HAP-1 (cell line): ENCODE measurements around the gene AIP.

Experiments used
- DNase-seq, 2 experiments: peaks; one replicate each; pipeline ENCODE4 v3.0.0-alpha.2; 2016 to 2020; ENCODE audit warnings: low spot score in 2 of 2
- H3K27me3 ChIP-seq: fragments of 250-450 bp; sonication (Bioruptor Pico); 2 replicates; pipeline ENCODE4 v1.5.1; 2020; ENCODE audit warnings: low read depth, mild to moderate bottlenecking, moderate library complexity
- H3K36me3 ChIP-seq: fragments of 250-450 bp; sonication (Bioruptor Pico); replicated peaks from 2 replicates; pipeline ENCODE4 v1.5.1; 2020; ENCODE audit warnings: mild to moderate bottlenecking
- H3K4me1 ChIP-seq: fragments of 250-450 bp; sonication (Bioruptor Pico); 2 replicates; pipeline ENCODE4 v1.5.1; 2020; ENCODE audit warnings: mild to moderate bottlenecking
- H3K4me3 ChIP-seq: fragments of 250-450 bp; sonication (Bioruptor Pico); 2 replicates; pipeline ENCODE4 v1.5.1; 2020; ENCODE audit warnings: mild to moderate bottlenecking, moderate library complexity
- H3K9me3 ChIP-seq: fragments of 250-450 bp; sonication (Bioruptor Pico); 2 replicates; pipeline ENCODE4 v1.5.1; 2020; ENCODE audit warnings: mild to moderate bottlenecking, moderate library complexity
- in situ Hi-C: fragments of 300-500 bp; cut with MboI; formaldehyde crosslinking; loops from 3 replicates; pipeline ENCODE4 v1.14.3; 2020; ENCODE audit warnings: low sequenced_read_pairs, inconsistent platforms, mixed read lengths

AIP gene

GRCh38 chr11:67489885-67490726 lies 7.3 kb downstream of the AIP start:
- no peak for DNase-seq
- no peaks in the 10 kb centered on the region for H3K27me3 ChIP-seq
- no peaks in the 10 kb centered on the region for H3K9me3 ChIP-seq
- in situ Hi-C loops, result no loop called here
- H3K4me3 ChIP-seq, result no peak overlapping the region
- H3K36me3 ChIP-seq, result peaks cover 27% of the 10 kb centered on the region
- no peaks in the 10 kb centered on the region for H3K4me1 ChIP-seq

- Histone ChIP-seq H3K27me3 (no peaks in the 10 kb centered on the region), H3K9me3 (no peaks in the 10 kb centered on the region), H3K4me1 (no peaks in the 10 kb centered on the region), H3K4me3 (no peak overlapping the region), H3K36me3 (peaks cover 27% of the 10 kb centered on the region)
- in situ Hi-C loops, result no loop called here
- DNase-seq, result no peak
Measured at GRCh38 chr11:67490727-67491065, 7.9 kb downstream of the AIP start.

- Histone ChIP-seq H3K4me1 (no peaks in the 10 kb centered on the region), H3K27me3 (no peaks in the 10 kb centered on the region), H3K4me3 (no peak overlapping the region), H3K36me3 (peaks cover 30% of the 10 kb centered on the region), H3K9me3 (no peaks in the 10 kb centered on the region)
- no peak for DNase-seq
- in situ Hi-C loops, result no loop called here
Measured at GRCh38 chr11:67491276-67492068, 8.6 kb downstream of the AIP start.

- no peak for DNase-seq
- no peaks in the 10 kb centered on the region for H3K9me3 ChIP-seq
- in situ Hi-C loops, result no loop called here
- no peak overlapping the region for H3K4me3 ChIP-seq
- peaks cover 30% of the 10 kb centered on the region for H3K36me3 ChIP-seq
- H3K4me1 ChIP-seq, result no peaks in the 10 kb centered on the region
- no peaks in the 10 kb centered on the region for H3K27me3 ChIP-seq
Measured at GRCh38 chr11:67492069-67492727, 9.4 kb downstream of the AIP start.

GRCh38 chr11:67492801-67493547 lies 10.1 kb downstream of the AIP start:
- H3K27me3 ChIP-seq, result no peaks in the 10 kb centered on the region
- no peak overlapping the region for H3K4me3 ChIP-seq
- peaks cover 30% of the 10 kb centered on the region for H3K36me3 ChIP-seq
- in situ Hi-C loops, result no loop called here
- H3K4me1 ChIP-seq, result no peaks in the 10 kb centered on the region
- H3K9me3 ChIP-seq, result no peaks in the 10 kb centered on the region
- DNase-seq, result peak in 1 of 2 experiments; percentile 49

- no peaks in the 10 kb centered on the region for H3K9me3 ChIP-seq
- in situ Hi-C loops, result no loop called here
- H3K36me3 ChIP-seq, result peaks cover 30% of the 10 kb centered on the region
- H3K27me3 ChIP-seq, result no peaks in the 10 kb centered on the region
- no peaks in the 10 kb centered on the region for H3K4me1 ChIP-seq
- DNase-seq, result no peak
- no peak overlapping the region for H3K4me3 ChIP-seq
Measured at GRCh38 chr11:67493548-67494370, 10.9 kb downstream of the AIP start.

- in situ Hi-C loops, result no loop called here
- no peaks in the 10 kb centered on the region for H3K4me1 ChIP-seq
- DNase-seq, result no peak
Measured at GRCh38 chr11:67494371-67495233, 11.8 kb downstream of the AIP start.

GRCh38 chr11:67495234-67496005 lies 12.6 kb downstream of the AIP start:
- Histone ChIP-seq H3K4me1 (no peaks in the 10 kb centered on the region), H3K9me3 (no peaks in the 10 kb centered on the region), H3K27me3 (no peaks in the 10 kb centered on the region), H3K36me3 (peaks cover 22% of the 10 kb centered on the region), H3K4me3 (no peak overlapping the region)
- DNase-seq, result no peak
- in situ Hi-C loops, result no loop called here

More at GRCh38 chr11:67494371-67495233, 11.8 kb downstream of the AIP start:
- no peaks in the 10 kb centered on the region for H3K27me3 ChIP-seq
- H3K9me3 ChIP-seq, result no peaks in the 10 kb centered on the region
- peaks cover 30% of the 10 kb centered on the region for H3K36me3 ChIP-seq
- no peak overlapping the region for H3K4me3 ChIP-seq

GRCh38 chr11:67496113-67496512 lies 13.3 kb downstream of the AIP start:
- no peak for DNase-seq
- H3K9me3 ChIP-seq, result no peaks in the 10 kb centered on the region
- H3K36me3 ChIP-seq, result peaks cover 23% of the 10 kb centered on the region
- no peaks in the 10 kb centered on the region for H3K4me1 ChIP-seq
- in situ Hi-C loops, result no loop called here
- H3K4me3 ChIP-seq, result no peak overlapping the region
- H3K27me3 ChIP-seq, result no peaks in the 10 kb centered on the region

GRCh38 chr11:67497656-67498291 lies 14.9 kb downstream of the AIP start:
- in situ Hi-C loops, result no loop called here
- Histone ChIP-seq H3K4me3 (no peak overlapping the region), H3K36me3 (peaks cover 18% of the 10 kb centered on the region), H3K27me3 (no peaks in the 10 kb centered on the region), H3K4me1 (no peaks in the 10 kb centered on the region), H3K9me3 (no peaks in the 10 kb centered on the region)
- DNase-seq, result no peak

- peaks cover 17% of the 10 kb centered on the region for H3K36me3 ChIP-seq
- no peaks in the 10 kb centered on the region for H3K27me3 ChIP-seq
- in situ Hi-C loops, result no loop called here
- H3K4me3 ChIP-seq, result no peak overlapping the region
- no peaks in the 10 kb centered on the region for H3K9me3 ChIP-seq
- peaks cover under 1% of the 10 kb centered on the region; the same call in 1 of the 2 replicates for H3K4me1 ChIP-seq
- DNase-seq, result no peak
Measured at GRCh38 chr11:67498544-67498972, 15.7 kb downstream of the AIP start.
